Measurements from ENCODE around the gene ARID3B.
"Not testable (repeated sequence)": the region's sequence is repeated elsewhere in the genome, so short reads cannot be mapped to it uniquely, and the experiment has no call there.

The ARID3B gene

GRCh38 chr15:74539521-74539920 is 1.5 kb upstream of the ARID3B start:
- DNase-seq, result not testable (repeated sequence)

GRCh38 chr15:74540161-74540760 is 759 bp upstream of the ARID3B start:
- DNase-seq, result peak; percentile 31

- peak; percentile 31 for DNase-seq
Measured at GRCh38 chr15:74541494-74542165, 610 bp downstream of the ARID3B start.

GRCh38 chr15:74542166-74543042 is 1.4 kb downstream of the ARID3B start:
- no peak for DNase-seq

- no peak for DNase-seq
Measured at GRCh38 chr15:74543043-74543422, 2.0 kb downstream of the ARID3B start.

- DNase-seq, result no peak
Measured at GRCh38 chr15:74543583-74543982, 2.6 kb downstream of the ARID3B start.

- DNase-seq, result no peak
Measured at GRCh38 chr15:74545086-74545485, 4.1 kb downstream of the ARID3B start.

- DNase-seq, result peak; percentile 98
Measured at GRCh38 chr15:74545776-74546656, 5.0 kb downstream of the ARID3B start.

- no peak for DNase-seq
Measured at GRCh38 chr15:74547616-74548015, 6.6 kb downstream of the ARID3B start.

GRCh38 chr15:74548241-74548640 is 7.2 kb downstream of the ARID3B start:
- no peak for DNase-seq

GRCh38 chr15:74549816-74550215 is 8.8 kb downstream of the ARID3B start:
- DNase-seq, result no peak

GRCh38 chr15:74551714-74552113 is 10.7 kb downstream of the ARID3B start:
- DNase-seq, result no peak

- no peak for DNase-seq
Measured at GRCh38 chr15:74552773-74553441, 11.9 kb downstream of the ARID3B start.

GRCh38 chr15:74555192-74555591 is 14.2 kb downstream of the ARID3B start:
- DNase-seq, result no peak

- no peak for DNase-seq
Measured at GRCh38 chr15:74558706-74559105, 17.7 kb downstream of the ARID3B start.

- DNase-seq, result no peak
Measured at GRCh38 chr15:74563442-74563841, 22.4 kb downstream of the ARID3B start.

GRCh38 chr15:74564182-74564581 is 23.2 kb downstream of the ARID3B start:
- DNase-seq, result no peak

GRCh38 chr15:74565381-74566085 is 24.5 kb downstream of the ARID3B start:
- DNase-seq, result no peak

- no peak for DNase-seq
Measured at GRCh38 chr15:74568594-74568993, 27.6 kb downstream of the ARID3B start.

- no peak for DNase-seq
Measured at GRCh38 chr15:74569731-74570070, 28.7 kb downstream of the ARID3B start.

GRCh38 chr15:74571191-74571590 is 30.2 kb downstream of the ARID3B start:
- no peak for DNase-seq

- DNase-seq, result no peak
Measured at GRCh38 chr15:74573987-74574386, 33.0 kb downstream of the ARID3B start.
